Stimulated activated CD8-positive, alpha-beta memory T cell treated with anti-CD3 and anti-CD28 coated beads, Interleukin-7, amount 100 ng/mL, for 24 hours (primary cell): Measurements from ENCODE around the gene LRFN3.
"Not testable (repeated sequence)": the region's sequence is repeated elsewhere in the genome, so short reads cannot be mapped to it uniquely, and the experiment has no call there.

ENCODE experiments used
- DNase-seq: peaks from one replicate; pipeline ENCODE4 v3.0.0-alpha.2; 2020; ENCODE audit warnings: low read depth

LRFN3 gene

DNA sequence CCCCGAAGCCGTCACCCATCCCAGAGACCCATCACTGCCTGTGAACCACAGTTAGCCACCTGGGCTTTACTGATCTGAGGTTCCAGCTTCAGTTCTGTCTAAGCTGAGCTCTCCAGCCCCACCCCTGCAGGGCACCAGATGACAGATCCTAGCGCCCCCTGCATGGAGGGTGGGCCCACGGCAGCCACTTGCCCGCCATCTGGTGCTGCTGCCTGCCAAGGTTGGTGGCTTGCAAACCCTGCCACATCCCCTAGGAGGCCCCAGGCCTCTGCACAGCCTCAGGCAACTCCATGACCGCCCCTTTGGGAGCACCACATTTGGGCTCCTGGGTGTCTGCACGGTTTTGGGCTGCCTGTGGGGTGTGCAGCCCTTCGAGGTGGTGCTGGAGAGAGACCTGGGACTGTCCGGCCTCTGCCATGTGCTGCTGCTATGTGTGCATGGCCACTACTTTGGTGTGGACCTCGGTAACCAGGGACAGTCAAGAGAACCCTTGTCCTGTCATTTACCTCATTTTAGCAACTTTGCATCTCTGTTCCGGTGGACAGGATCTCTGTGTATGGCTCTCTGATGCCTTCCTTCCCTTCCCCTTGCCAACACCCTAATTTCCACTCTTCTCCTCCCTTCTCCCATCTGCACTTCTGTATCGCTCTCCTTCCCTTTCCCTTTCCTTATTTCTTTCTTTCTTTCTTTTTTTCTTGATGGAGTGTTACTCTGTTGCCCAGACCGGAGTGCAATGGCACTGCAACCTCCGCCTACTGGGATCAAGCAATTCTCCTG is 41.5 kb downstream of the LRFN3 start:
- no peak for DNase-seq

DNA sequence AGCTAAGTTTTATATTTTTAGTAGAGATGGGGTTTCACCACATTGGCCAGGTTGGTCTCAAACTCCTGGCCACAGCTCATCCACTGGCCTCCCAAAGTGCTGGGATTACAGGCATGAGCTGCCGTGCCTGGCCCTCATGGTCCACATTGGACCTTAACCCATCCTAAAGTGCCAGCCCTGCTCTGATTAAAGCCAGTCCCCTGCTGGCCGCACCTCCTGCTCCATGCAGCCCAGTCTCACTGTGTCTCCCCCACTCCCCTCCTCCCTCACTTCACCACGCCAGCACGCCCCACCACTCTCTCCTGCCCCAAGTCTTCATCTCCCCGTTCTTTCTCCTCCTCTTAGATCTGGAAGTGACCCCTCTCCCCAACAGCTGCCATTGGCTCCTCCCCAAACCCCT is 42.1 kb downstream of the LRFN3 start:
- no peak for DNase-seq

DNA sequence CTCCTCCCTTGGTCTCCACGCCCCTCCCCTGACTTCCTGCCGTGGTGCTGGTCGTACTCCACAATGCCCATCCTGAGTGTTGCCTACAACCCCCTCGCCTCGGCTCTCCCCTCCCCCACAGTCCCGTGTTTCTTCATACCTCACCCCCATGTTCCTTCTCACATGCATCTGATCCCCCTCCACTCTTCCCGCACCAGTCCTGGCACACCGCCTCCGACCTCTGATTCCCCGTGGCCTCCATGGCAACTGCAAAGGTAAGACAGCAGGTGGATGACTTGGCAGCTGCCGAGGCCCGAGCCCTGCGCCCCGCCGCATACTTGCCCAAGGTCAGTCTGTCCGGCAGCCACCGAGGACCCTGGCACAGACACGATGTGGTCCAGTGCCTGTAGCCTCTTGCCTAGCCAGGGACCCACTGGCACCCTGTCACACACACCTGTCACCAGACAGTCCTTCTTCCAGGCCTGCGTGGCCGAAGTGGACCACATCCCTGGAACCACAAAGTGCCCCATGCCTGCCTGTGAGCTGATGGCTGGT is 42.7 kb downstream of the LRFN3 start:
- DNase-seq: no peak

DNA sequence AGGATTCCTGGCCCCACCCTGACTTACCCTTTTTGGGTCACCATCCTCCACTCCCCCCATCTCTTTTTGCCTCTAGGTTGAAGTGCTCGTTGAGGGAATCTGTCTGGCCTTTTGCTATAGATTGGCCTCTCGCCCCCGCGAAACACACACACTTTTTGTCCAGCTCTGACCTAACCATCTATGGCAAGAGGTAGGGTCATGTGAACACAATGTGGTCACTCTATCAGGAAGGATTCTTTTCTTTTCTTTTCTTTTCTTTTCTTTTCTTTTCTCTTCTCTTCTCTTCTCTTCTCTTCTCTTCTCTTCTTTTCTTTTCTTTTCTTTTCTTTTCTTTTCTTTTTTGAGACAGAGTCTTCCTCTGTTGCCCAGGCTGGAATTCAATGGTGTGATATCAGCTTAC is 44.8 kb downstream of the LRFN3 start:
- not testable (repeated sequence) for DNase-seq

DNA sequence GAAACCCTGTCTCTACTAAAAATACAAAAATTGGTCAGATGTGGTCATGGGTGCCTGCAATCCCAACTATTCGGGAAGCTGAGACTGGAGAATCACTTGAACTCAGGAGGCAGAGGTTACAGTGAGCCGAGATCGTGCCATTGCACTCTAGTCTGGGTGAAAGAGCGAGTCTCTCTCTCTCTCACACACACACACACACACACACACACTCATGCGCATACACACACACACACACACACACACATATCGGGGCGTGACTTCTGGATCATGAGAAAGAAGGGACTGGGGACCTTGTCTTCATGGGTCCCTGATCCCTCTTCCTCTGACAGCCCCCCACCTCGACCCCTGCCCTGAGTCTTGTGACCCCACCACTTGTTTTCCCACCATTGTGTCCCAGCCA is 47.0 kb downstream of the LRFN3 start:
- DNase-seq: no peak

DNA sequence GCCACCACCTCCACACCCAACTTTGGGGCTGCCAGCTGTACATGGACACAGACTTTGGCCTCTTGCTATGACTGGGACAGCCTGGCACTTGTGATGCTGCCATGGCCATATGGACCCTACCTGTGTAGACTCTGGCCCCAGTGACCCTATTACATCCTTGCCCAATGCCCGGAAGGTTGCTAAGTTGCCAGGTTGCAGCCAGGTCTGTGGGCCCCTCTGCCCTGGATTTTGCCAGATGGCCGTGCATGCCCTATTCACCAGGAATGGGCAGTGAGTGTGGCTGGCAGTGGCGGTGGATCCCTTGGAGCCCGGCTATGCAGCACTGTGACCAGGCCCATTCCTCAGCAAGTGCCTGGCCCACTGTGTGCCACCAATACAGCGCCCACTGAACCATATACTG is 49.9 kb downstream of the LRFN3 start:
- DNase-seq: no peak

DNA sequence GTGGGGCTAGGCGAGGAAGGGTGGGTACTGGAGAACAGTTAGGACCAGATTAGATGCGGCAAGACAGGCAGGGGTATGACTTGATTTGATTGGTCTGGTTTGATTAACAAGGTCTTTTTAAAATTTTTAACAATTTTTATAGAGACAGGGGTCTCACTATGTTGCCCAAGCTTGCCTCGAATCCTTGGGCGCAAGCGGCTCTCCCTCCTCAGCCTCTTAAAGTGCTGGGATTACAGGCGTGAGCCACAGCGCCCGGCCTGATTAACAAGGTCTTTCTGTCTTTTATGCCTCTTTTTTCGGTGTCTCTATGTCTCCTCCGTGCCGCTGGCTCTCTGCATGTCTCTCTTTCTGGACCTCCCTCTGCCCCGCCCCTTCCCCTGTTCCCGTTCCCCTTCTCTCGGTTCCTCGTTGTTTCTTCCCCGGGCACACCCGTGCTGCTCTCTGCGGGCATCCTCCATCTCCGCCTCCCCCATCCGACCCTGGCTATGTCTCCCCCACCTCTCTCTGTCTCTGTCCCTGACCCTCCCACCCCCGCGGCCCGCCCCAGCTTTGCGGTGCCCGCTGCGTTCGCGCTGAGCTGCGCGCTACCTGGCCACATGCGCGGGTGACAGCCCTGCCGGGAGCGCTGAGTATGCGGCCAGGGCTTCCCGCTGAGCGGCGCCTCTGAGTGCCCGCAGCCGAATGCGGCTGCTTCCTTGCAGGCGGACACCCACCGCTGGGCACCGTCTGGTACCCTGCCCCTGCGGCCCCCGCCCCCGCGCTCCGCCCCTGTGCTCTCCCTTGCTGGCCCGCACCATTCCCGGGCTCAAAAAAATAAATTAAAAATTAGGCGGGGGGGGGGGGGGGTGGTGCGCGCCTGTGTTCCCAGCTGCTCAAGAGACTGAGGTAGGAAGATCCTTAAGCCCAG is 50.7 kb downstream of the LRFN3 start:
- DNase-seq: no peak

DNA sequence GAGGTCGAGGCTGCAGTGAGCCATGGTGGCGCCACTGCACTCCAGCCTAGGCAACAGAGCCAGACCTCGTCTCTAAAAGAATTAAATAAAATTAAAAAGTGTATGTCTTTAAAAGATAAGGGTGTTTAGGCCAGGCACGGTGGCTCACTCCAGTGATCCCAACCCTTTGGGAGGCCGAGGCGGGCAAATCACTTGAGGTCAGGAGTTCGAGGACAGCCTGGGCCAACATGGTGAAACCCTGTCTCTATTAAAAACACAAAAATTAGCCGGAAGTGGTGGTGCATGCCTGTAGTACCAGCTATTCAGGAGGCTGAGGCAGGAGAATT is 51.4 kb downstream of the LRFN3 start:
- DNase-seq: no peak

DNA sequence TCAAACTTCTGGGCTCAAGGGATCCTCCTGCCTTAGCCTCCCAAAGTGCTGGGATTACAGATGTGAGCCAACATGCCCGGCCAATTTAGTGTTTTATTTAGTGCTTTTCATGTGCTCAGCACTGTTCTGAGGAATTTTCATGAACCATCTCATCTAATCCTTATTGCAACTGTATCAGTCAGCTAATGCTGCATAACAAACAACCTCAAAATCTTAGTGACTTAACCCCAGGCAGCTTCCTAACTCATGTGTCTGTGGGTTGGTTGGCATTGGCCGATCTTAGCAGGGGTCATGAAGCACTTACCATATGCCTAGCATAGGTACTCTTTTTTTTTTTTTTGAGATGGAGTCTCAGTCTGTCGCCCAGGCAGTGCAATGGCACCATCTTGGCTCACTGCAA is 52.6 kb downstream of the LRFN3 start:
- DNase-seq: no peak

DNA sequence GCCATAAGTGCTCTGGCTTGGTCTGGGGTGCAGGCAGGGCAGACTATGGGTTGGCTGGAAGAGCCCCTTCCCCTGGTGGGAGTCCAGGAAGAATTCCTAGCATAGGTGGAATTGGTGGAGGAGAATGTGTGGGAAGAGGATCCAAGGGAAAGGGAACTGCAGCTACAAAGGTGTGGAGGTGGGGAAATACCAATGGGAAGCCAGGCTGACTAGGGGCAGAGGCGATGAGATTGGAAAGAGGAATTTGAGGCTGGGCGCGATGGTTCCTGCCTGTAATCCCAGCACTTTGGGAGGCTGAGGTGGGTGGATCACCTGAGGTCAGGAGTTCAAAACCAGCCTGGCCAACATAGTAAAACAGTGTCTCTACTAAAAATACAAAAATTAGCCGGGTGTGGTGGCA is 54.0 kb downstream of the LRFN3 start:
- no peak for DNase-seq

DNA sequence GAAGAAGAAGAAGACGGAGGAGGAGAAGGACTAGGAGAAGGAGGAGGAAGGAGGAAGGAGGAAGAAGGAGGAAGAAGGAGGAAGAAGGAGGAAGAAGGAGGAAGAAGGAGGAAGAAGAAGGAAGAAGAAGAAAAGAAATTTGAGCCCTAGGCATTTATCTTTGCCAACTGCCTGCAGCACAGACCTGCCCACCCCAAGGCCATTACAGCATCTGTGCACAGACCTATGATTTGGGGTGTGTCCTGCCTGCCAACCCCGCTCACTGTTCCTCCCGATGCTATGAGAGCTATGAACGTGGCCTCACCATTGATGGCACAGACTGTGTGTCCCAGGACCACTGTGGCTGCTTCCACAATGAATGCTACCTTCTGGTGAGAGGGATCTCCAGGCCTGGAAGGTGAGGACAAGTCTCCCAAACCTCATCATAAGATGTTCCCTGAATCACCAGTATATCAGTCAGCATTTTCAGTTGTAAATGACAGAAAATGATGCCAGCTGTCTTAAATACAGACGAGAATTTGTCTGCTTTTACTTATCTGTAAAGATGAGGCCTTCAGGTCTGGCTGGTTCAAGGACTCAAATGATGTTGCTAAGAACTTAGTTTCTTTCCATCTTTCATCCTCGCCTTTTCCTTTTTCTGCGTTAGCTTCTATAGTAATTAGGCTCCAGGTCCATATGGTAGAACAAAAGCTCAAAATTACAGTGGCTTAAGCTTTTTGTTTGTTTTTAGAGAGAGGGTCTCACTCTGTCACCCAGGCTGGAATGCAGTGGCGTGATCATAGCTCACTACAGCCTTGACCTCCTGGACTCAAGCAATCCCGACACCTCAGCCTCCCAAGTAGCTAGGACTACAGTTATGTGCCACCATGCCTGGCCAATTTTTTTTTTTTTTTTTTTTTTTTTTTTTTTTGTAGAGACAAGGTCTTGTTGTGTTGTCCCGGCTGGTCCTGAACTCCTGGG is 54.9 kb downstream of the LRFN3 start:
- DNase-seq: no peak

DNA sequence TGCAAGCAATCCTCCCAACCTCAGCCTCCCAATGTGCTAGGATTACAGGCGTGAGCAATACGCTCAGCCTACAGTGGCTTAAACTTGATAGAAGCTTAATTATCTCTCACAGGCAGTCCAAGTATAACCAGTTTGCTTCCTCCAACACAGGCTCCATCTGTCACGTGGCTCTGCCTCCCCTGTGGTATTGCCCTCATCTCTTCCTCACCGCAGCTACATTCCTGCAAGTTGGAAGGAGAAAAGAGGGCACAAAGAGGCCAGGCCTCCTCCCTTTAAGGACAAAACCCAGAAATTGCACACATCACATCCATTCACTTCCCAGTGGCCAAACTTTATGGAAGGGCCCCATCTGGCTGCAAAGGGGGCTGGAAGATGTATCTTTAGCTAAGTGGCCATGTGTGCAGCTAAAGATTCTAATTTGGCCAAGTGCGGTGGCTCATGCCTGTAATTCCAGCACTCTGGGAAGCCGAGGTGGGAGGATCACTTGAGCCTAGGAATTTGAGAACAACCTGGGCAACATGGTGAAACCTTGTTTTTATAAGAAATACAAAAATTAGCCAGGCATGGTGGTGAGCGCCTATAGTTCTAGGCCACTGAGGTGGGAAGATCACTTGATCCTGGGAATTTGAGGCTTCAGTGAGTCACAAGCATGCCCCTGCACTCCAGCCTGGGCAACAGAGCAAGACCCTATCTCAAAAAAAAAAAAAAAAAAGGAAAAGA is 55.7 kb downstream of the LRFN3 start:
- no peak for DNase-seq

DNA sequence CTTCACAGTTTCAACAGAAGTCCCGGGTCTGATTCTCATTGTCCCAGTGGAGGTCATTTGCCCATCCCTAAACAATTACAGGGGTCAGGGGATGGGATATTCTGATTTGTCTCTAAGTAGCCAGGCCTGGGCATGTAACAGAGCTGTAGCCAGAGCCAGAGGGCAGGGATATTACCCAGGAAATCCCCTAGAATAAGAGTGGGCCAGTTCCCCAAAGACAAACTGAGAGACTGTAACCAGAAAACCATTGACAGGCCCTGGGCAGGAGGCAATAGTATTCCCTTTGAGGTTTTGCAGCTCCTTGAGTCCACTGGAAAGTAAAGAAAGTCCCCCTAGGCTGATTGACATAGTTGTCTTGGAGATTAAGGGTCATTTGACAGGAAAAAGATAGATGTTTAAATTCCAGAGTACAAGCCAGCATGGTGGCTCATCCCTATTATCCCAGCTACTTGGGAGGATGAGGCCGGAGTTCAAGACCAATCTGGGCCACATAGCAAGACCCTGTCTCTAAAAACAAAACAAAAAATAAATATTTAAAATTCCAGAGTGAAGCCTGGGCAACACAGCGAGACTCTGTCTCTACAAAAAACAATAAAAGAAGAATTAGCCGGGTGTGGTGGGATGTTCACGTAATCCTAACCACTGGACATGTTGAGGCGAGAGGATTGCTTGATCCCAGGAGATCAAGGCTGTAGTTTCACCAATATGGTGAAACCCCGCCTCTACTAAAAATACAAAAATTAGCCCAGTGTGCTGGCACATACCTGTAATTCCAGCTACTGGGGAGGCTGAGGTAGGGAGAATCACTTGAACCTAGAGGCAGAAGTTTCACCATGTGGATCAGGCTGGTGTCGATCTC is 57.0 kb downstream of the LRFN3 start:
- no peak for DNase-seq

DNA sequence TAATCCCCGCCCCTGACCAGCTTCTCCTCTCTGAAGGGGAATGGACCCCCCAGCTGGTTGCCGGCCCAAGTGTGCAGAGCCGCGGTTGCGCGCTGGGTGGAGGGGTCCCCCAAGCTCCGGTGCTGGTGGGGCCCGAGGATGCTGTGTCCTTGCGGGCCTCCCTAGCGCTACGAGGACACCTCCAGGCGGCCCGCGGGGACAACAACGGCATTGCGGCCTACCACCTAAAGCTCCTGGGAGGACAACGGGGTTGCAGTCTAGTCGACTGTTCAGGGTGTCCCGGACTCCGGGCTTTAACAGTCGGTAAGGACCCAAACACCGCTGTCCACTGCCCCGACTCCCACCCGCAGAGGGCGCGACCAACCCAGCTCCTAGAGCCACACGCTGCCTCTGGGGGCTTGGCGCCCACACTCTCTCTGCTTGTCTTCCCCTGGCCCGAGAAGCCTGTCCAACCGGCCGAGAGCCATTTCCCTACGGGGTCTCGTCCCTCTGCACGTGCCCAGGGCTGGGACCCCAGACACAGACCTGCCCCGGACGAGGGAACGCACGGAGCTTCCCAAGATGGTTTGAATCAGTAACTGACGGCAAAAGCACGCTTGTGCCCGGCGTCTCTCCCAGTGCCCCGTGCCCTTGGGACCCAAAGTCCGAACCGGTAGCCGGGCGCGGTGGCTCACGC is 57.9 kb downstream of the LRFN3 start:
- no peak for DNase-seq
